Mucosa of rectum (tissue), 2 donors: ENCODE measurements around the gene SKI.

Experiments used
- H3K27ac ChIP-seq, 2 donors: one replicate each; pipeline ENCODE4 v1.7.0; 2013; ENCODE audit warnings: inconsistent platforms in 2 of 2, low read depth in 2 of 2, low read length in 2 of 2
- H3K27me3 ChIP-seq, 2 donors: one replicate each; pipeline ENCODE4 v1.7.0; 2013; ENCODE audit warnings: low read length in 2 of 2; ENCODE audit not compliant: control insufficient read depth in 2 of 2, insufficient read depth in 2 of 2
- H3K36me3 ChIP-seq, 2 donors: one replicate each; pipeline ENCODE4 v1.7.0; 2013; ENCODE audit warnings: low read length in 2 of 2; ENCODE audit not compliant: control insufficient read depth in 2 of 2, insufficient read depth in 2 of 2
- H3K4me1 ChIP-seq, 2 donors: one replicate each; pipeline ENCODE4 v1.7.0; 2013; ENCODE audit warnings: low read length in 2 of 2, mild to moderate bottlenecking in 1 of 2; ENCODE audit not compliant: control insufficient read depth in 2 of 2, insufficient read depth in 2 of 2
- H3K4me3 ChIP-seq, 2 donors: one replicate each; pipeline ENCODE4 v1.7.0; 2013; ENCODE audit warnings: low read length in 2 of 2
- H3K9ac ChIP-seq, 2 donors: one replicate each; pipeline ENCODE4 v1.7.0; 2013; ENCODE audit warnings: low read length in 2 of 2, low read depth in 1 of 2, mild to moderate bottlenecking in 1 of 2
- H3K9me3 ChIP-seq, 2 donors: one replicate each; pipeline ENCODE4 v1.7.0; 2013; ENCODE audit warnings: low read length in 2 of 2; ENCODE audit not compliant: control insufficient read depth in 2 of 2
- donor health status: healthy.
- donor health status: Normal muscosa, but diverticular disease.

SKI gene

DNA sequence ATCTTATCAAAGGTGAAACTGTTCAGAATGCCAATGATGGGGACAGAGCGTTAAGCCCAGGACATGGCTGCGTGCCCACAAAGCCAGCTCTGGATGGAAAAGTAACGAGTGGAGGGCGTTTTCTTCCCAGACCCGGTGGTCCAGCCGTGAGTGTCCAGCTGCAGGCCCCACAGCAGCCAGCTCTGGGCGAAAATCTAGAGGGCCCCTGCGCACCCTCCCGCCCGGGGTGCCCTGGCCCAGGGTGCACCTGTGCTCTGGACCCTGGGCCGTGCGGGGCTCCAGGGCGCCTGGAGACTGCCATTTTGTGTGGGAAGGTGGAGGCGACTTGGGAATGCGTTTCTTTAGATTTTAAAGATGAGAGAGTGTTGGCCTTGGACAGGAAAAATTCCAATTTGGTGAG is 58.8 kb downstream of the SKI start:
- Histone ChIP-seq H3K36me3 (no peaks in the 10 kb centered on the region), H3K9me3 (no peaks in the 10 kb centered on the region), H3K4me3 (no peak overlapping the region), H3K27me3 (no peaks in the 10 kb centered on the region), H3K27ac (no peak overlapping the region), H3K9ac (no peak overlapping the region), H3K4me1 (peaks cover 22 to 23% of the 10 kb centered on the region in 2 donors)

DNA sequence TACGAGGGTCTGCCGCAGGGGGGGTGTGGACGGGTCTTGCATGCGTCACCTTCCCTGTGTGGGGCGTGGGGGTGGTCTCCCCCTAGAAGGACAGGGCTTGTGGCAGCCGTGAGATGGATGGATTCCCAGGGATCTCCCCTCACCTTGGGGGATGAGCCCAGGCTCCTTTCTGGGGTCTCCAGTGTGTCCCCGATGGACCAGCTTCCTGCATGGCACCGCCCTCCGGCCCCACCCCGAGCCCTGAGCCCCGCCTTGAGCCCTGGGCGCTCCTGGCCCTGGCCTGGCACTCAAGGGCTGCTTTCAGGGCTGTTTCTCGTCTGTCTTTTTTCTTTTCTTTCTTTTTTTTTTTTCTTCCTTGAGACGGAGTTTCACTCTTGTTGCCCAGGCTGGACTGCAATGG is 59.5 kb downstream of the SKI start:
- Histone ChIP-seq H3K9ac (no peak overlapping the region), H3K9me3 (no peaks in the 10 kb centered on the region), H3K27me3 (no peaks in the 10 kb centered on the region), H3K4me1 (peaks cover 24 to 29% of the 10 kb centered on the region in 2 donors), H3K4me3 (no peak overlapping the region), H3K36me3 (no peaks in the 10 kb centered on the region), H3K27ac (no peak overlapping the region)

DNA sequence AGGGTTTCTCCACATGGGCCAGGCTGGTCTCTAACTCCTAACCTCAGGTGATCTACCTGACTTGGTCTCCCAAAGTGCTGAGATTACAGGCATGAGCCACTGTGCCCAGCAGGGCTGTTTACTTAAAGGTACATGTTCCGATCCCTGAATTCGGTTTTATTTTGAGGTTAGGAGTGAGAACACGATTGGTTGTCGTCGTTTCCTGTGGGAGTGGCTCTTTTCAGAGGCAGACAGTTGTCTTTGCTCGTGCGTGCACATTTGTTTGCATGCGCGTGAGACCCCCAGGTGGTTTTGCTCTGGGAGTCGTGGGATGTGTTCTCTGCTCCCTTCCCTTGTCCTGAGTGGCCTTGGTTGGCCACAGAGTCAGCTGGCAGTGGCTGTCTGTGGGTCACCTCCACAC is 60.2 kb downstream of the SKI start:
- Histone ChIP-seq H3K27me3 (no peaks in the 10 kb centered on the region), H3K36me3 (no peaks in the 10 kb centered on the region), H3K9me3 (no peaks in the 10 kb centered on the region), H3K4me1 (peaks cover 26 to 29% of the 10 kb centered on the region in 2 donors), H3K9ac (no peak overlapping the region), H3K4me3 (no peak overlapping the region), H3K27ac (no peak overlapping the region)

DNA sequence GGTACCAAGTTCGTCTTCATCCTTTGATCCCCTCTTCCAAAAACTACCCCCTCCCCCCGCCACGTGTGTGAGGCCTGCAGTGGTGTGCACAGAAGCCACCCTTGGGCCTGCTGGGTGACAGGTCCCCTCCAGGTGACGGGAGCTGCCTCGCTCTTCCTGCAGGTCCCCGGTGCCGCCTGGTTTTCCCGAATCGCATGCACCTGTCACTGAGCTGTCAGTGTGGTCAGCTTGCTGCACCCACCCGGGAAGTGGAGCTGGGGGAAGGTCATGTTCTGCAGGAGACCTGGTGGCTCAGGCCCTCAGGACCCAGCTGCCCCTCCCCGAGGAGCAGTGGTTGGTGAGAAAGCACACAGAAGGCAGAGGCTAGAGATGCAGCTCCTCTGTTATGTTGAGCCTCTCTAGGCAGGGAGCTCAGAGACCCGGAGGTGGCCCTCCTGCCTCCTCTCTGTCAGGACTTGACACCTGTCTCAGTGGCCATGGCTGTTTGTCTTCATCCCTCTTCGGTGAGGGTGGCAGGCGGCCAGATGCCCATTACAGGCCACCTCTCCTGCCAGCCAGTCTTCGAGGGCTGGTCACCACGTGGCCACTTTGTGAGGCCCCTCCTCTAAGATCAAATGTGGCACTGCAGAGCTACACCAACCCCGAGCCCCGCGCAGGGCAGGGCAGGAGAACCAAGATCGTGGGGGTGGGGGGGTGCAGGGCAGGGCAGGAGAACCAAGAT is 60.9 kb downstream of the SKI start:
- H3K4me1 ChIP-seq: peaks cover 26 to 29% of the 10 kb centered on the region in 2 donors
- H3K27ac ChIP-seq: no peak overlapping the region
- no peak overlapping the region for H3K9ac ChIP-seq
- H3K9me3 ChIP-seq: no peaks in the 10 kb centered on the region
- no peaks in the 10 kb centered on the region for H3K27me3 ChIP-seq
- no peak overlapping the region for H3K4me3 ChIP-seq
- H3K36me3 ChIP-seq: no peaks in the 10 kb centered on the region

GRCh38 chr1:2289607-2290006 is 61.5 kb downstream of the SKI start:
- Histone ChIP-seq H3K27ac (peak overlapping the region in 1 of 2 donors; percentile 84), H3K9me3 (no peaks in the 10 kb centered on the region), H3K9ac (no peak overlapping the region), H3K36me3 (no peaks in the 10 kb centered on the region), H3K4me1 (peaks cover 29 to 30% of the 10 kb centered on the region in 2 donors), H3K27me3 (no peaks in the 10 kb centered on the region), H3K4me3 (no peak overlapping the region)

DNA sequence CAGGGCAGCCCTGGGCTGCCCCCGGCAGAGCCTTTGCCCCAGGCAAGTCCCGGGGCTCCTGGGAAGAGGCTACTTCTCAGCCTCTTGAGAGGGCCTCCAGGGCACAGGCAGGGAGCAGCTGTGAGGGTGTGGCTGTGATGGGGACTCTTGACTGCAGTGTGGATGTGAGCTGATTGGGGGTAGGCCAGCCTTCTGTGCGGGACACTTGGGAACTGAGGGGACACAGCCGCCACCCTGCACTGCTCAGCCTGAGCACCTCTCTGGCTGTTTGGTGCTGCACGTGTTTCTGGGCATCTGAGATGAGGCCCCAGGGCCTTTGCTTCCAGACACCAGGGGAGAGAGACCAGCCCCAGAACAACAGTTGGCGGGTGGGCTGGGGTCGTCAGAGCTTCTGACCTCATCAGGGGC is 62.1 kb downstream of the SKI start:
- no peaks in the 10 kb centered on the region for H3K9me3 ChIP-seq
- H3K36me3 ChIP-seq: no peaks in the 10 kb centered on the region
- no peaks in the 10 kb centered on the region for H3K27me3 ChIP-seq
- H3K4me3 ChIP-seq: peak overlapping the region in 1 of 2 donors; percentile 50
- peak overlapping the region in 1 of 2 donors; percentile 36 for H3K9ac ChIP-seq
- peak overlapping the region; percentile 78 to 84 for H3K27ac ChIP-seq
- peaks cover 30 to 31% of the 10 kb centered on the region in 2 donors for H3K4me1 ChIP-seq

GRCh38 chr1:2290595-2291510 is 62.7 kb downstream of the SKI start:
- H3K9me3 ChIP-seq: no peaks in the 10 kb centered on the region
- no peaks in the 10 kb centered on the region for H3K27me3 ChIP-seq
- H3K36me3 ChIP-seq: no peaks in the 10 kb centered on the region
- peak overlapping the region; percentile 78 to 84 for H3K27ac ChIP-seq
- peaks cover 30 to 31% of the 10 kb centered on the region in 2 donors for H3K4me1 ChIP-seq
- peak overlapping the region in 1 of 2 donors; percentile 36 for H3K9ac ChIP-seq
- peak overlapping the region; percentile 36 to 50 for H3K4me3 ChIP-seq

DNA sequence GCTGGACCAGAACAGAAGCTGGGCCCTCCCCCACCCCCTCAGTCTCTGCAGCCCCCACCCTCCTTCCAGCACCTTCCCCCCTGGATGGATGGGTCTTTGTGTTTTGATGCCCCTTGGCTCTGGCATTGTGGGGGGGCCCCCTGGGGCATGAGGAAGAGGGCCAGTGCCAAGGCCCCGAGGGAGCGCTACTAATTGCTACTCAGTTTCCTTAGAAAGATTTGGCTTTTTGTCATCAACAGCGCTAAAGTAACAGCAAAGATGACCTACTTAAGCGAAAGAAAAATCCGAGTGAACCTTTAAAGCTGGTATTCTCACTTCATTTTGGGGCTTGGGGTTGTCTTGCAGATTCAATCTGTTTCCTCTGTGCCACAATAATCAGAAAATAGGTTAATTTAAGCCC is 63.5 kb downstream of the SKI start:
- Histone ChIP-seq H3K27me3 (no peaks in the 10 kb centered on the region), H3K4me3 (no peak overlapping the region), H3K27ac (peak overlapping the region in 1 of 2 donors; percentile 78), H3K36me3 (no peaks in the 10 kb centered on the region), H3K9ac (no peak overlapping the region), H3K4me1 (peaks cover 30 to 31% of the 10 kb centered on the region in 2 donors), H3K9me3 (no peaks in the 10 kb centered on the region)

GRCh38 chr1:2292725-2293450 is 64.8 kb downstream of the SKI start:
- peaks cover 30 to 31% of the 10 kb centered on the region in 2 donors for H3K4me1 ChIP-seq
- peak overlapping the region in 1 of 2 donors; percentile 23 for H3K27ac ChIP-seq

More at GRCh38 chr1:2292725-2293450, 64.8 kb downstream of the SKI start:
- no peaks in the 10 kb centered on the region for H3K36me3 ChIP-seq
- H3K27me3 ChIP-seq: no peaks in the 10 kb centered on the region
- H3K9me3 ChIP-seq: no peaks in the 10 kb centered on the region
- no peak overlapping the region for H3K9ac ChIP-seq
- H3K4me3 ChIP-seq: no peak overlapping the region
